ENCODE data around the gene CRK.
A peak's percentile ranks its signal among the peaks of the same experiment; 100 is the strongest.

CRK gene

DNA sequence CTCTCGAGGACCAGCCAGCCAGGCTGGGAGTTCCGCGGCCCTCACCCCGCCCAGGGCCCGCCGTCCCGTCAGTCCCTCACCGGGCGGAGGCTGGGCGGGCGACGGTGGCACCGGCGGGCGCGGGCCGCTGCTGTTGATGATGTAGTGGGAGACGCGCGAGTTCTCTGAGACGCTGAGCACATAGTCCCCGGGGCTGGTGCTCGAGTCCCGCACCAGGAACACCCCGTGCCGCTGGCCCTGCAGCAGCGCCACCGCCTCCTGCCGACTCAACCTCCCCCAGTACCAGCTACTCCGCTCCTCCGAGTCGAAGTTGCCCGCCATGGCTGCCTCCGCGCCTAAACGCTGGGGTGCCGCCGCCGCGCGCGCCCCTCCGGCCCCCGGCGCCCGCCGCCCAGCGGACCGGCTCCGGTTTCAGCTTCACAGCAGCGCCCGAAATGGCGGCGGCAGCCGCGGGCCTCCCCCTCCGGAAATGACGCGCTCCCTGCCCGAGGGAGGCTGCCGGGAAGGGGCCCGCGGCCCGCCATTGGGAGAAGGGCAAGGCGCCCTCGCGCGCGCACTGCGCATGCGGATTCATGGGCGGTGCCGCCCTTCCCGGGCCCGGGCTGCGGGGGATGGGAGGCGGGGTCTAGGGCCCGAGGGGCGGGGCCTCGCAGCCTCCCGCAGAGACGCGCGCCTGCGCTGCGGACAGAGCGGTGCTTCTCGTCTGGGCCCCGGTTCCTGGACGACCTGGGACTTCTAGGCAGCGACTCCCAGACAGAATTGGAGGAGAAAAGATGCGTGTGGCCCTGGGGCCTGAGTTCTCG lies at the start of gene CRK:
Gene CRK, minus strand, starts transcription at position 436 of the 803 bp plus-strand sequence. Its CDS starts 115 bp downstream, at position 321.
- peak; percentile 65 for DNase-seq (ENCODE audit: low read depth)

DNA sequence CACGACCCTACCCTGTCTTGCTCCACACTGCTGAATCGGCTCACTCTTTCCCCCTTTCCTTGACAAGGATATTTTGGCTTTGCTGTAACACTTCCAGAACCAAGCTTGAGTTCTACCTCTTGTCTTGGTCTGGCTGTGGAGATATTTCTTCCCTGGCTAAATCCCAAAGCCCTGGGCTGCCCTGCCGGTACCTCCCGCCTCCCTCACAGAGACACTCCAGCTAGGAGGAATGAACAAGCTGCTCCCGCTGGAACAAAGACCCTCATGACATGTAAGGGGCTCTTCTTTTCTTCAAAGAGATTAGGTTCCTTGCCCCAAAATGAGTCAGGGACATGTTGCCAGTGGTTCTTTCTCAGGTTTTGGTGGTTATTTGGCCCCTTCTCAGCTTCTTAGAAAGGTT lies 49.6 kb upstream of the CRK start:
- no peak for DNase-seq (ENCODE audit: low read depth)

DNA sequence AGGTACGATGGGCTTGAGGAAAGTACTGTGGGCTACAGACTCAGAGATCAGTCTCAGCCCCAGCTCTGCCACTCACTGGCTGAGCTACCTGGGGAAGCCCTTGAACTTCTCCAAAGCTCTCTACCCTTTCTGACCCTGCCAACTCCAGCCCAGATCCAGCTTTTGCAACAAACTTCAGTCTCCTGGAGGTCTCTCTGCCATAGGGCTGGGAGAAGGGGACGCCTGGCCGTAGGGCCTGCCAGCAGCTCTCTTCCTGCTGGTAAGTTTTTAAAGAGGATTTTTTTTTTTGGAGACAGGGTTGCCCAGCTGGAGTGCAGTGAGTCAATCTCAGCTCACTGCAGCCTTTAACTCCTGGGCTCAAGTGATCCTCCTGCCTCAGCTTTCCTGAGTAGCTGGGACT lies 48.8 kb upstream of the CRK start:
- no peak for DNase-seq (ENCODE audit: low read depth)

DNA sequence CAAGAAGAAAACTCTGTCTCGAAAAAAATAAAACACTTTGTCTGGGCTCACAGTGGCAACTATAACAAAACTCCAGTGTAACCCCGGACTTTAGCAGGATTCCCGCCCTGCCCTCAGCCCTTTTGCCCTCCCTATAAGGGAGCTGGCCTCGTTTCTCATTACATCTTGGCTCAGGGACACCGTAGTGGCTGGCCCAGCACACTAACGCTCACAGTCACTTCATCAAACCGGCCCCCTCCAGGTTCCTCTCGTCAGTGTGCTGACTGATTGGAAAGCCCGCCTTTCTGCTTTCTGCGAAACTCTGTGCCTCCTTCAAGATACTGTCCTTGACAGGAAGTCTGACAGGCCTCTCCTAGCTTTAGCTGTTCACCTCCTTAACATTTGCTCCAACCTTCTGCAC lies 47.7 kb upstream of the CRK start:
- no peak for DNase-seq (ENCODE audit: low read depth)

DNA sequence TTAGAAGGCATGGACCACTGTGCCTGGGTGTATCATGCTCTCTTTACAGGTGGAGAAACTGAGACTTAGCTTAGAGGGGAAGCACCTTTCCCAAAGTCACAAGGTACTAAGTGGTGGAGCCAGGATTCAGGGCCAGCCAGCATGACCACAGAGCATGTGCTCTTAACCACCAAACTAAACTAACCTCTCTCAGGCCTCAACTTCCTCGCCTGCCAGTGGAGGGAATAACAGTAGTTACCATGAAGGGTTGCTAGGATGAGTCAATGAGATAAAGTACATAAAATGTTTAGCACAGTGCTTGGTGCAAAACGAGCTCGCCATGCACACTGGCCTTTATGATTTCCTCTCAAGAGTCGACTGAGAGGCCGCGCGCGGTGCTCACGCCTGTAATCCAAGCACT lies 42.8 kb upstream of the CRK start:
- DNase-seq (ENCODE audit: low read depth) = no peak

DNA sequence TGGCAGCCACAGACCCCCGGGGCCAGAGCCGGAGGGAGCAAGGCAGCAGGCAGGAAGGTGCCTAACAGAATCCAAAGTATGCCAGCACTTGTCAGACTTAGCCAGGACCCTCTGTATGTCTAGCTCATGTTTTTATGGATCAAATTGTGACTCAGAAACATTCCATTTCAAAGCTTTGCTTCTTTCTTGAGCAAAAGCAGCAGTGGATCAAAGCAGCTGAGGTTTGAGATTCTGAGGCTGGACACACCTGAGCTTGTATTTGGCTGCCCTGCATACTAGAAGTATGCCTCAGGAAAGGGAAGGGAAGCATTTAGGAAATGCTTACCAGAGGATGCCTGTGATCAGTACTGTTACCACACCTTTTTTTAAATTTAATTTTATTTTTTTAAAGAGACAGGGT lies 42.2 kb upstream of the CRK start:
- DNase-seq (ENCODE audit: low read depth) = no peak

DNA sequence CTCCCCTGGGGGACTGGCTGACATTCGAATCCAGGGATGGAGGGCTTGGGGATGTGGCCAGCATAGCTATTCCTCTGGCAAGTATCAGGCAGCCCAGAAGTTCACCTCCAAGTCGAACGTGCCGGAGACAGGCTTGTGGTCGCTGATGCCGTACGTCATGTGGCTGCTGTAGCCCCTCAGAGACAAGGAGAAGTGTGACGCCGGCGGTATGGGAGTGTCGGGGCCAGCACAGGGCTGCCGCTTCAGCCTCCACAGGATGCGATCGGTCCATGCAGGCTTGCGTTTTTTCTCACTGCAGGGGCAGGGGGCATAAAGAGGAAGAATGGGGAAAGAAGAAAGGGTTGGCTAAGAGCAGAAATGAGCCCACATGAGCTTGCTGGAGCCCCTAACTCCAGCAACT lies 41.8 kb upstream of the CRK start:
- DNase-seq (ENCODE audit: low read depth) = no peak

DNA sequence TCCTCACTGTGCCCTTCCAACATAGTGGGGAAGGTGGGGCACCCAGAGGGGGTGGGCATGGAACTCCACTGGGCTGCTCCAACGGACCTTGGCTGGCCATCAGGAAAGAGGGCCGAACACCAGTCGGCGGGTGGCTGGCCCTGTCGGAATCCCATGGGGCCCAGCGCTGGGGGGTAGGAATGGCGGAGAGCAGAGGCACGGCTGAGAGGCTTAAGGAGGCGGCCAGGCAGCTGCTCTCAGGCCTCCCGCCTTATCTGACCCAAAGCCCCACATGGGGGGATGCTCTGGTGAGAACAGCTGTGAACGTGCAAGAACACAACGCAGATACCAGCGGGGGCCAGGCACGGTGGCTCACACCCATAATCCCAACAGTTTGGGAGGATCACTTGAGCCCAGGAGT lies 40.8 kb upstream of the CRK start:
- DNase-seq (ENCODE audit: low read depth) = no peak

DNA sequence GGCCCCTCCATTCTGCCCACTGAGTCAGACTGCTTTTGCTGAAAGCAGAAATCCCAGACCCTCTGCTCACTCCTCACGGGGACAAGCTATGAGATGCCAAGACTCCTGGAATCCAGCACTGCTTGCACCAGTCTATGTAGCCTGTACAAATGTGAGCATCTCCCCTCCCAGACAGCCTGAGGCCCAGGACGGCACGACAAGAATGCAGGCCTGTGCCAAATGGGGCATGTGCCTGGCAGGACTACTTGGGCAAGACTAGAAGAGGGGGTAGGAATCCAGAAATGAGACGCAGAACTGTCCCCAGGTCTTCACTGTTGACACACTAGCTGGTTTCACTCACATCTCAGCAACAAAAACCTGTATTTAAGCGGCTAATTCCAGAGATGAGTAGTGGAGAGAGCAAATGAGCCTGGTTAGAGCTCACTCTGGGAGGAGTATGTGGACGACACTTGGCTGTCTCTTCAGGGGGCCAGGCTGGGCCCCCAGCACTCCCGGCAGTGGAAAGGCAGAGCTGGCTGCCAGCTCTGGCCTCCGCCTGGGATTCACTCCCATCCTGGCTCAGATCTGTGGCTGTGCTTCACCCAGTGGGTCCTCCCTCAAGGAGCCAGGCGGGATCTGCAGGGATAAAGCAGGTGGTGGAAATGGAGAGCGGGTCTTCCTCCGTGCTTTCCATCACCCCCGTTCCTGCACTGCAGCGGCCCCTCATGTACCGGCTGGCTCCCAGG lies 39.4 kb upstream of the CRK start:
- no peak for DNase-seq (ENCODE audit: low read depth)

DNA sequence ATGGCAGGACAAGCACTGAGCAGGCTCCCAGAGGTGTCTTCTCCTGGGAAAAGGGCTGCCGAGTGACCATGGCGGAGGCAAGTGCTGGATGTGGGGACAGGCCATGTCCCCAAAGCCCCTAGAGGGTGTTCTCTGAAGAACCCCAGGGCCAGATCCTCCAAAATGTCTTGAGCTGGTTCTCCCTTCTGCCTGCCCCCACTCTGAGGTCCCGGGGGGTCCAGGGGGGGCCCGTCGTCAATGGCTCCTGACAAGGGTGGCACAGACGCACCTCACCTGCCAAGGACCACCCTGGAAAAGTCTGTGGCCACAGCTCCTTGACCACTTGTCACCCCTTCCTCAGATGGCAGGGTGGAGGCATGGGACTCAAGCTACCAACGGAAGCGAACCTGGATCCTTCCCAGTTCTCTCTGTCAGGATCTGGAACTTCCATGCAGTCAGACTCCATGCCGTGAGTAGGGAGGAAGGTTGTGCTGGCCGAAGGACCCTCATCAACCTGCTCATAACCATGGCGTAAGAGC lies 38.8 kb upstream of the CRK start:
- no peak for DNase-seq (ENCODE audit: low read depth)

DNA sequence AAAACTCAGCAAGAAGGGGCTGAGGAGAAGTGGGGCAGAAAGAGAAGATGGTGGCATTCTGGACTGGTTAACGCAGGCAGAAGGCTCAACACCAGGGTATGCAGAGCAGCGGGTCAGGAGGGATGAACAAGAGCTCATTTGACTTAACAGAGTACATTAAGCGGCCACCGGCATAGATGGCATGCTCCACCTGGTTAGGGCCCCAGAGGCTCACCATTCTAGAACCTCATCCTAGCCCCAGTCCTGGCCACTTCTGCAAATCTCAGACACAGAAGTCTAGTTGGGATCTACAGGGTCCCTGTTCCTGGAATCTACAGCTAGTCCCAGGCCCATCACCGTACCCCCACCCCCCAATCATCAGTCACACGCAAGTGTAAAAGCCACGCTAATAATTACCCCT lies 38.2 kb upstream of the CRK start:
- no peak for DNase-seq (ENCODE audit: low read depth)

DNA sequence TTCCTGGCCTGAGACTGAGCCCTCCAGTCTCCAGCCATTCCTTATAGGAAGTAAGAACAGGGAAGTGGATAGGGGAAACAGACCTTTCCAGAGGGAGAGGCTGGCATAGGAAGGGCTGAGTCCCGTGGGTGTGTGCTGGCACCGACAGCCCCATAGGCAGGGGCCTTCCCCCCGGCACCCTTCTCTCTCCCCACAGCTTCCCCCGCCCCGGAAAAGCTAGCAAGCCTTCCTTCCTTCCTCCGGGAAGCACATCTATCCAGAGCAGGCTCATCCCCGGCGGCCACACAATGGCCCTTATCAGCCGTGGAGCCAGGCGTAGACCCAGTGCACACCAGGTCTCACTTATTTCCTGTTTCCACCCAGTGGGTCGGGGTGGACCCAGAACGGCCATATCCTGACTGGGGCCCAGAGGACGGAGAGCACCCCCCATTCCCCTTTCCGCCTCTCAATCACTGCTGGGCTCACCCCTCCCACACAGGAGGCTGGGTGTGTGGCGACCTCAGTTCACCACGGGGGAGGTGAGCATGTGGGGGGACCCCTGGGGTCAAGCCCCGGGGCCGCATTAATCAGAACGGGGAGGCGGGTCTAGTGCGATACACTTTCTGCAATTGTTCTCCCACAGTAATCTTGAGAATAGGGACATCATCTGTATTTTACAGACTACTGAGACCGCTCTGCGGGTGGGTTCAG lies 37.4 kb upstream of the CRK start:
- no peak for DNase-seq (ENCODE audit: low read depth)

DNA sequence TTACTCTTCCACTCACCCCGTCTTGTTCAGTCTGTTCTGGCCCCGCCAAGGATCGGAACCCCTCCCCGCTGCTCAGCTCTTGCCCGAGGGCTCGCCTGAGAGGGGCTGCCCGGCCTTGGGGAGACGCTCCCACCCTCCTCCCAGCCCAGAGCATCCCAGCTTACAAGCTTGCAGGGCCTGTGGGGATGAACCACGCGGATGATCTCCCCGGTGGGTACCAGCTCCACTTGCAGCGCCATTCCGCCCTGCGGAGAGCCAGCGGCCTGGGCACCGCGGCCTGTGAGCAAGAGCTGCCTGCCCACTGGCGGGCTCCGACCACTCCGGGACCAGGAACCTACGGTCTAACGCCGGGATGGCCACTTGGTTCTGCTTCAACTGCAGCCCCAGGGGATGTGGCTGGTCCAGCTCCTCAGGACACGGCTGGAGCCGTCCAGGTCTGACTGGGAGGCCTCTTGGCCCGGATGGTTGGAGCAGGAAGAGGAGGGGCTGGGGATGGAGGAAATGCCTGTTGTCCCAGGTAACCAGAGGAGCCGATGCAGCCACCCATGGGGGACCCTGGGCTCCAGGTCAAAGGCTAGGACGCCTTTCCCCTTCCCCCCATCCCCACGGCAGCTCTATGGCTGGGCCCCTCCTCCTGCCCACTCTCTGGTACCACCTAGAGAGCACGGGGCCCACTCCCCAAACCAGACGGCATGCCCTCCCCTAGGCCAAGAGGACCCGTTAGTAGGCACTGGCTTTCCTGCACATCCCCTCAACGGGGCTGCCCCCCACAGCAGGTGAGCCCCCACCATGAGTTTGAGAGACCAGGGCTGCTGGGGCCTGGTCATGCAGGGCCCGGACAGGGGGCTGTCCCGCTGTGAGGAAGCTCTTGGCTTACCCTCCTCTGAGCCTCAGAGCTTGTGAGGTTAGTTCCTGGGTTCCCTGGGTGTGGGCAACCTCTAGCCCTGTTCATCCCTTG lies 36.5 kb upstream of the CRK start, which contains the start of gene MYO1C:
Gene MYO1C, minus strand, starts transcription at position 438 of the 958 bp plus-strand sequence. Its CDS starts 199 bp downstream, at position 239.
- DNase-seq (ENCODE audit: low read depth) = no peak

DNA sequence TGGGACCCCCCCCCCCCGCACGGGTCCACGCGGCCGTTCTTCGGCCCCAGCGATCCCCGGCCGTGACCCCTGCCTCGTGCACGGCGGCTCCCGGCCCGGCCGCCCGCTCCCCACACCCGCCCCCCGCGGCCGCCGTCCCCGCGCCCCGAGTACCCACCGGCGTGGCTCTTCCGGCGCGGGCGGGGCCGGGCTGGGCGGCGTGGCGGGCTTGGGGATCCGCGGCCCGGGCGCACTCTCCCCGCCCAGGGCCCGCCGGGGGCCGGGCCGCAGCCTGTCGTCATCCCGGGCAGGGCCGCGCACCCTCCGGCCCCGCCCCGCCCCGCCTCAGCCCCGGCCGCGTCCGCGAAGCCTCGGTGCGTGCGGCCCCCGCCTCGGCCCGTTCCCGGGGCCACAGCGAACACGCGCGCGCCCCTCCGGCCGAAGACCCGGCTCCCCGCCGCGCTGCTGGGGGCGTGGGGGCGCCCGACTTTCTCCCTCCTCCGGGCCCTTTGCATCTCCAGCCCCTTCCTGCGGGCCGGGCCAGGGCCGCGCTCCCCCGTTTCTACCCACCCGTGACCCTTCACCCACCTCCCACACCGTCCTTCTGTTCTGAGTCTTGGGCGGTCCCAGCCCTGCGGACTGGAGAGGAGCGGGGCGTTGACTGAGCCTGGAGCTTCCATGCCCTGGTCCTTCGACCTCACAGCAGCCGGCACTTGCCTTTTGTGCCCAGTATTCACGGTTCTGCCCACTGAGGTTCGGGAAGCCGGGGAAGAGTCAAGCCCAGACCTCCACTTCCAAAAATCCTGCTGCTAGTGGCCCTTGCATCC lies 35.6 kb upstream of the CRK start:
- DNase-seq (ENCODE audit: low read depth) = no peak

DNA sequence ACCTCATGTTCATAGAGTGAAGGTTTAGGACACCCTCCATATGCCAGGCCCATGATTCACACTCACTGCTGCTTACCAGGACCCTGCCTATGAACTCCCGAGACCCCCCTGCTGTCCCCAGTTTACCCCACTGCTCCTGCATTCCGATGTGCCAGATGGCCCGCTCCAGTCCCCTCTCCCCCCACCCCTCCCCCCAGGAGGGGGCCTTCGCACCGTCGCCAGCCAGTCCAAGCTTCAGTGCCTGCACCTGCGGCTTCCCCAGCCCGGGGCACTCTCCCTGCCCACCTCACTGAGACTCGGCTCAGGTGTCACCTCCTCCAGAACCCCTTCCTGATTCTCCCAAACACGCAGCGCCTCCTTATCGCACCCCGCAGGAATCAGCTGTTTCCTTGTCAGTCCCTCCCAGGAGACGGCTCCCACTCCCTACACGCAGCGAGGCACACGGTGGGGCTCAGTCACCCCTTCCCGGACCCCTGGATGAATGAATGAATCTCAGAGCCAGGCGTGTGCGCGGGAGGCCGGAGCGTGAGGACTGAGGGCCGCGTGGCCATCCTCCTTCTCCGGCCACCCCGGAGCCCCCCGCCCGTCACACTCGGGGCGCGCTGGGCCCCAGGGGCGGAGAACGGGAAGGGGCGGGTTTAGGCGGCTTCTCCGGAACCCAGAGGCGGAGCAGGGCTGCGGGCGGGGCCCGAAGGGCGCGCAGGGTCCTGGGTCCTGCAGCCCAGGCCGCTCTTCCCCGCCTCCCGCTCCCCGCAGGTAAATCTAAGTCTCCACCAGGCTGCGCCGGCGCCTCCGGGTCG lies 34.8 kb upstream of the CRK start:
- no peak for DNase-seq (ENCODE audit: low read depth)

DNA sequence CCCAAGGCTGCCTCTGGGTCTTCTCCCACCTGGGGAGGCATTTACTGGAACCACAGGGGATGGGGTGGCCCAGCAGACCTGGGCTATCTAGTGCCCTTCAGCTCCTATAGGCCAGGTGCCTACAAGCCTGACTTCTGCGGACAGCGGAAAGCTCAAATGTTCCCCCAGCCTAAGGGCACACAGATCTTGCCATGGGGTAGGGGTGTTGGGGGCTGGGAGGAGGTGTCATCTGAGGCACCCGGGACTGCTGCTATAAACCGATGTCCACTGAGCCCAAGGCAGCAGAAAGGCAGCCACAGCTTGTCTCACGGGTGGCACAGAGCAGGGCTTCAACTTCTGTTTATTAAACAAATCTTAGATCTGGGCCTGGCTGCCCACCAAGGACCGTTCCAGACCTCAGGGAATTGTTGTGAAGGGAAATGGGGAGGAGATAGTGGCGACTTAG lies 32.8 kb upstream of the CRK start:
- DNase-seq (ENCODE audit: low read depth) = no peak

DNA sequence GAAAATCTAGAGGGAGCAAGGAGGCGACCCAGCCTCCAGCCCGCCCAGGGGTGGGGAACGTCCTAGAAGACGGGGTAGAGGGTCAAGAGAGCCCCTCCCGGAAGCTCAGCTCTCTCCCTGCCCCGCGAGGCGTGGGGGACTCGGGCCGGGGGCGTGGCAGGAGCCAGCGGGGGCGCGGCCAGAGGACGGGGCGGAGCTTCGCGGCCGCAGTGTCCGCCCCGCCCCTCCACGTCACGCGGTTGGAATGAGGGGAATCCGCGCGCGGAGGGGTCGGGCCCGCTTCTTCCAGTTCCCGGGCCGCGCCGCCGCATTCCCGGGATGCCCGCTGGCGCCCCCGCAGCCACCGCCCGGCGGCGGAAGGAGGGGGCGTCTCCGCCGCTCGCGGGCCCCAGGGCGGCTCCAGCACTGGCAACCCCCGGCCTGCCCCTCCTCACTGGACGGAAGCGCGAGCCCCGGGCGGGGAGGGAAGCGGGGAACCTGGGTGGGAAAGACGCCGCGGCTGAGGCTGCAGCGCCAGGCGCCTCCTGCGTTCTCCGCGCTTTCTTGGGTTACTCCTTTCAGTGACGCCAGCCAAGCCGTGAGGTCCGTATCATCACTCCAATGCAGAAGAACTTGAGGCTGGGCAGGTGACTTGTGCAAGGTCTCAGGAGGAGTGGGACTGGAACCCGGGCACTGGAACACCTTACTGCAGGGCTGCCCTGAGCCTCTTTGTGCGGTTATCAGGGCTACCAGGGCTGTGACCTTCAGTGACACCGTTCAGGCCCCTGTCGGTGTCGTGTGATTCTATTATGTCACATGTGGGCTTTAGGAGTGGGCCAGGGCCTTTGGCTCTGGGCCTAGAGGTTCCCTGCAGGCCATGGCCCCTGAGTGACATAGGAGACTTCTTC lies 32.1 kb upstream of the CRK start:
- no peak for DNase-seq (ENCODE audit: low read depth)

DNA sequence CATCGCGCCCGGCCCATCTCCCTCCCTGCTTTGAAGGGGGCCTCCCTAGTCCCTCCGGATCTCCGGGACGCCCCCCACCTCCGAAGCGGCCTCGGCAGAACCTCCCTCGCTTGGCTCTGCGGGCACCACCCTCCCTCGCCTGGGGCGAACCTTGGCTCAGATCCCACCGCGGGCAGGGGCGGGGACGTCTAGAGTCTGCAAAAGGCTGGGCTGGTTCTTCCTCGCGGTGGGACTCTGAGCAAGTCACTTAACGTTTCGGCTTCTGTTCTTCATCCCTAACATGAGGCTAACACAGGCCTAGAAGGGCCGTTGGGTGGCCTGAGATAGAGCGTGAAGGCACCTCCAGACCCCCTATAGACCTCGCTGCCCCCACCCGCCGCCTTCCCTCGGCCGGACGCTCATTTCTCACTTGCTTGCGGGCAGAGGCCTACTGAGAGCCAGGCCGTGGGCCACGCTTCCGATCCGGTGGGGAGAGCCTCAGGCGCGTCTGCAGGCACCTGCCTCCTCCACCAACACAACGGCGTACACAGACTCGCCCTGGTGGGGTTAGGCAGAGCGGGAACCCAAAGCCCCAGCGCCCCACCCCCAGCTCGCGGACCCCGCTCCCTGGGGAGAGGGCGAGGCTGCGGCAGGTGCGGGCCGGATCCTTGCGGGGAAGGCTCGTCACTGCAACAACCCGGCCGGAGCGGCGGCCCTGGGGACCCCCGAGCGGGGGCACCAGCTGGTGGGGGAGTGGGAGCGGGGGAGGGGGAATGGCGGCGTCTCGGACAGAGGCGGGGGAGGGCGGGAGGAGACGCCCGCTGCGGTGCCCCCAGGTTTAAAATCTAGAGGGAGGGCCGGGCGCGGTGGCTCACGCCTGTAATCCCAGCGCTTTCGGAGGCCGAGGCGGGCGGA lies 31.0 kb upstream of the CRK start:
- no peak for DNase-seq (ENCODE audit: low read depth)

Measured in GM04503 (cell line).